GM19239 (cell line): ENCODE results near the gene CREM.
"Not testable (repeated sequence)": the region's sequence is repeated elsewhere in the genome, so short reads cannot be mapped to it uniquely, and the experiment has no call there.

Source experiments
- DNase-seq: peaks from one replicate; pipeline ENCODE4 v3.0.0; 2011; ENCODE audit warnings: low spot score; ENCODE audit not compliant: insufficient read length
- FAIRE-seq: peaks from 2 replicates; lab custom pipeline; 2011; peaks lifted over from hg19 to GRCh38; lab: Jason Lieb, UNC

The CREM gene

DNA sequence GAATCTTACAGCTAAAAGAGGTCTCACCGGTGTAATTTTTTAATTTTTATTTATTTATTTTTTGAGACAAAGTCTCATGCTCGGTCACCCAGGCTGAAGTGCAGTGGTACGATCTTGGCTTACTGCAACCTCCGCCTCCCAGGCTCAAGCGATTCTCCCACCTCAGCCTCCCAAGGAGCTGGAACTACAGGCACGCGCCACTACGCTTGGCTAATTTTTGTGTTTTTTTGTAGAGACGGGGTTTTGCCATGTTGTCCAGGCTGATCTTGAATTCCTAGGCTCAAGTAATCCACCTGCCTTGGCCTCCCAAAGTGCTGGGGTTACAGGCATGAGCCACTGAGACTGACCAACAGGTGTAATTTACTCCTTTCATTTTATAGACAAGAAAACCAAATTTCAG, 90.3 kb downstream of the CREM start:
- not testable (repeated sequence) for FAIRE-seq, DNase-seq

DNA sequence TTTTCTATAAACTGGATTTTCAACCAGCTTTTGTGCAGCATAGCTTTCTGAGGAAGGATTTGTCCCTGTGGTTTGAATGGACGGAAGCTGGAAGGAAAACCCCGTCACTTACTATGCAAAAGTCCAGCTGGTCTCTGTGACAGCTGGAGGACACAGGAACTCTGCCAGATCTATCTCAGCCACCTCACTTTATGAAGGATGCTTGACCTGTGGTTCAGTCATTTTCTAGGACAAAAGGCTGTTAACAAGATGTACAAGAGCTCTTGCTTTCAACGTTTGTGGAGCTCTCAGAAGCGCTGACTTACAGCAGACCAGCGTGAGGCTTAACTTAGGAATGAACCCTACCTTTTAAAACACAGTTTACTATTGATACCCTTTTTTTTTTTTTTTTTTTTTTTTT, 90.8 kb downstream of the CREM start:
- FAIRE-seq = no peak
- no peak for DNase-seq

DNA sequence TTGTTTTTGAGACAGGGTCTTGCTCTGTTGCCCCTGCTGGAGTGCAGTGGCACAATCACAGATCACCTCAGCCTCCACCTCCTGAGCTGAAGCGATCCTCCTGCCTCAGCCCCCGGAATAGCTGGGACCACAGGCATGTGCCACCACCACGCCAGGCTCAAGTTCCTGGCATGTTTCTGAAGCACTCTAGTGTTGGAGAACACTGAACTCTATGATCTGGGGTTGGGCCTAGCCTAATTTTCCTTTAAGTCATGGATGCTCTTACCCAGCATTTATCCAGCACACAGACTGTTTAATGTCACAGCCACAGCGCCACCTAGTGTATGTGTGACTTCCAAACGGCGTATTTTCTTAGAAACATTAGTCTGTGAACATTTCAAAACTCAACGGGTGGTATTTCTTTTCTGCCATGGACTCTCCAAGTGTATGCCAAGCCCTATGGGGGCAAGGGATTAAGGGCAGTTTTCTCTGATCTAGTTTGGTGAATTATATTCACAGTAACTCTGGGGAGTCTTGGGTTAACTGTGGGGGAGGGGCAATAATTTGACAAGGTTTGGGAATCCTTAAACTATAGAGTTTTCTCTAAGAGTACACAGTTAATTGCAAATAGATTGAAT, 91.8 kb downstream of the CREM start:
- DNase-seq (peak; percentile 50), FAIRE-seq (peak; percentile 86)

DNA sequence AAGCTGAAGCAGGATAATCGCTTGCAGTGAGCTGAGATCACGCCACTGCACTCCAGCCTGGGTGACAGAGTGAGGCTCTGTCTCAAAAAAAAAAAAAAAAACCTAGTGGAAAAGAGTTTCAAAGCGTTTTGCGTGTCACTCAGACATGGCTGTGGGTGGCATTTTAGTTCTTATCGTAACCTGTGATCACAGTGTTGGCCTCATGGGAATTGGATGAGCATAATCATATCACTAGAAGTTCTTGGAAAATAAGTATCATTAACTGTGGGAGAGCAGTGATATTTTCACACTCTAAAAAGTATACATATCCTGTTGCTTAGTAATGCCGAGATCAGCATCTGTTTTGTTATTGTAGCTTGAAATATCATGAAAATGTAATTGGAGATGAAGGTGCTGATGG, 92.6 kb downstream of the CREM start:
- no peak for FAIRE-seq
- DNase-seq = no peak

DNA sequence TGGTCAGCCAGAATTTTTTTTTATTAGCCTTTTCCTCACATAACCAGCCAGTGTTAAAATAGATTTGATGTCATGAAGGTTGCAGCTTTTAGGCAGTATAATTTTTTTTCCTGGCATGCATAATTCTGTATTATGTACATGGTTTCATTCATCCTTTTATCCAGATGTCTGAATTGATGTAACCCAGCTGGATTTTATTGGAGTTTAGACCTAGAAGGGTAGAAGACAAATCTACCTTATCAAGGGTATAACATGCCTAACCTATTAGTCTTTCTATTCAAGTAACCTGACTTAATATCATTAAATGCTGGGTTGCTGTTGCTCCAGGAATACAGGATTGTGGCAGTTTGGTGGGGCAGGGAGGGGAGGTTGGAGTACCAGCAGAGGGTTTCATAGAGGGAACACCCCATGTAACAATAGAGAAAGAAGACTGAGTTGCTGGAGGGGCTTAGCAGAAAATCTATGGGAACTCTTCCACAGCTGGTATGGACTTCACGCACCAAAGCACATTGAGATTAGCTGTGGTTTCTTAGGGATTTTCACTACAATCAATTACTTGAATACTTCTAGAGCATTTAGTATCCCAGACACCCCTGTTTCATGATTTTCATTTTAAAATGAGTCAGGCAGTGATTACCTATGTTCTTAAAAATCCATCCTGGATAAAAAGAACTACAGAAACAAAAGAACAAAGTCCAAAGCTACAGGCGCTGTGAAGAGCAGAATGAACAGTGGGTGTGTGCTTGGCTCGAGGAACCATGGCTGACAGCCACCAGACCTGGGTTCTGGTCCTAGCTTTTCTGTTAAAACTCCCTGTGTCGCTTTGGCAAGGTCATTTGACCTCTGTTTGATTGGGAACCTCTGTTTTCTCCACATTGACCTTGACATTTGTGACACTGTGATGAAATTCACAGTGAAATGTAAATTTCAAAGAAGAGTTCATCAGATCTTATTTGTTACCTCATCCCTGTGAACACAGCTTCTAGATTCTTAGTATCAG, 93.5 kb downstream of the CREM start:
- DNase-seq (no peak), FAIRE-seq (peak; percentile 4)

DNA sequence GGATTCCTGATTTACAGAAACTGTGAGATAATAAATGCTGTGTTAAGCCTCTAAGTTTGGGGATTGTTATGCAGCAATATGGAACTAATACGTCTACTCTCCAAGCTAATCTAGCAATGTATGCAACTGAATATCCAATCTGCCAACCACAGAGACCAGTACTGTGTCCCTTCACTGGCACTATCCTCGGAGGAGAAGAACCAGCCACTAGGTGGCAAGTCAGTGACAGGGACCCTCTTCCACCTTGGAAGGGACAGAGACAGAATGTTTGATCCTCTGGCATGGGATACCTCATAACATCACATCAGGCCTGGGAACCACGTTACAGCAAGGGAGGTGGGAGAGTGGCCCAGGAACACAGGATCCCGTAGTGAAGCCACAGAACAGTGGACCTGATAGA, 96.4 kb downstream of the CREM start:
- FAIRE-seq (no peak), DNase-seq (no peak)

DNA sequence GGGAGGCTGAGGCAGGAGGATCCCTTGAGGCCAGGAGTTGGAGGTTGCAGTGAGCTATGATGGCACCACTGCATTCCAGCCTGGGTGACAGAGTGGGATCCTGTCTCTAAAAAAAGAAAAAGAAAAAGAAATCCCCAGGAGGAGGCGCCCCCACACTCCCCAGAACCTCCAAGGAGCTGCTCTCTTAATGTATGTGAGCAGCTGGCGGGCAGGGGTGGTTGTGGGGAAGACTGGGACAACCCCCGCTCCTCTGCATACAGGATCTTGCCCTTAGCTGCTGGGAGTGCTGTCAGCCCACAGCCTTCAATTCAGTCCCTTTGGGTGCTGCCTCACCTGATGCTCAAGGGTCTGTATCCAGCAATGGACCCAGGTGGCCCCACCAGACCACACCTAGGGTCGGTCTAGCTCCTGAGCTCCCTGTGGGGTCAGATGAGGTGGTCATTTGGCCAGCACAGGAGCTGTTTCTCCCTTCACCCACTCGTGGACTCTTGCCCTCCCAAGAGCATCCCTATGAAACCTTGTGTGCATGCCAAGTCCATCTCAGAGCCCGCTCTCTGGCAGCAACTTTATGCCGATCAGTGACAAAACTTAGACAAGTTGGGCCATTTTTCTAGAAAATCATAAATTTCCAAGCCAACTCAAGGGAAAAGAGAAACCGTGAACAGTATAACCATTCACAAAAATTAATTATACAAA, 97.5 kb downstream of the CREM start:
- FAIRE-seq = no peak
- DNase-seq = no peak

DNA sequence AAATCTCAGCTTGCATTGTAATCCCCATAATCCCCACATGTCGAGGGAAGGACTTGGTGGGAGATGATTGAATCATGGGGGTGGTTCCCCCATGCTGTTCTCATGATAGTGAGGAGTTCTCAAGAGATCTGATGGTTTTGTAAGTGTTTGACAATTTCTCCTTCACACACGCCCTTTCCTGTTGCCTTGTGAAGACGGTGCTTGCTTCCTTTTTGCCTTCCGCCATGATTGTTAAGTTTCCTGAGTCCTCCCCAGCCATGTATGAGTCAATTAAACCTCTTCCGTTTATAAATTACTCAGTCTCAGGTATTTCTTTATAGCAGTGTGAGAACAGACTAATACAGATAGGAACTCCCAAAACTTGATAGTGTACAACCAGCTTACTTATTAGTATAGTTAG, 98.6 kb downstream of the CREM start:
- no peak for FAIRE-seq
- no peak for DNase-seq

DNA sequence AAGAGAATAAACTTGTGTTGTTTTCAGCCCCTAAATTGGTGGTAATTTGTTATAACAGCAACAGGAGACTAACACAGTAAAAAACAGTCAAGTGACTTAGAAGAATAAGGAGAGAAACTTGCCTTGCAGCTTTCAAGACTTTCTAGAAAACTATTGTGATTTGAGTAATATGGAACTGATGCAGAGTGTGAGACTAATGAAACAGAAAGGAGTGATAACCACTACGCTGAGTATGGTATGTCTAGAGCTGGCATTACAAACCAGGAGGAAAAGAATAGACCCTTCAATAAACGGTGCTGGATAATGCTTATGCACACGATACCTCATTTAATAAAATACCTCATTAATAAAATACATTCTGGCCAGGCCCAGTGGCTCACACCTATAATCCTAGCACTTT, 99.9 kb downstream of the CREM start:
- no peak for FAIRE-seq
- DNase-seq = no peak

DNA sequence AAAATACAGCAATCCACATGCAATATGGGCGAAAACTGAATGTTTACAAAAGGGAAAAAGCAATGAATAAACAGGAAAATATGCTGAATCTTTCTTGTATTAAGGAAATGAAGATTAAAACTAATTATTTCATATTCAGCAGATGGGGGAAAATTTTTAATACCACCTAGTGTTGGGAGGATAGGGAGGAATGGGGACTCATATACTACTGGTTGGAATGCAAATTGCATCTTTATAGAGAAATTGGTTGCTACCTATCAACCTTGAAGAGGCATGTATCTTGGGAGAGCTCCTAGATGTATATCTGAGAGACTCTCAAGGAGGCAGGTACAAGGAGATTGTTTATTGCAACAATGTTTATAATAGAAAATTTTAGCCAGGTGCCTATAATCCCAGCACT, 101.4 kb downstream of the CREM start:
- no peak for FAIRE-seq

DNA sequence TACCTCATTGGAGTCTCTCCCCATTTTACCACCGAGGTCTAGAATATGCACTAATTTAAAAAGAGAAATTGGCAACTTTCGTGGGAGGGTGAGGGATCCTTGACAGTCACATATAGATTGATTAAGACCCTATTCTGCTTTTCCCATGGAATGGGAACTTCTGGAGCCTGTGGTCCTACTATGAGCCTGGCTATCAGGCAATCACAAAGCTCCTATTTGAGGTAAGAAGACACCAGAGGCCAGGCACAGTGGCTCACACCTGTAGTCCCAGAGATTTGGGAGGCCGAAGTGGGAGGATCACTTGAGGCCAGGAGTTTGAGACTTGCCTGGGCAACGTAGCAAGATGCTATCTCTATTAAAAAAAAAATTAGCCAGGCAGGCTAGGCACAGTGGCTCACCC, 105.0 kb downstream of the CREM start:
- no peak for FAIRE-seq

More for the DNA sequence above, 101.4 kb downstream of the CREM start:
- no peak for DNase-seq

DNA sequence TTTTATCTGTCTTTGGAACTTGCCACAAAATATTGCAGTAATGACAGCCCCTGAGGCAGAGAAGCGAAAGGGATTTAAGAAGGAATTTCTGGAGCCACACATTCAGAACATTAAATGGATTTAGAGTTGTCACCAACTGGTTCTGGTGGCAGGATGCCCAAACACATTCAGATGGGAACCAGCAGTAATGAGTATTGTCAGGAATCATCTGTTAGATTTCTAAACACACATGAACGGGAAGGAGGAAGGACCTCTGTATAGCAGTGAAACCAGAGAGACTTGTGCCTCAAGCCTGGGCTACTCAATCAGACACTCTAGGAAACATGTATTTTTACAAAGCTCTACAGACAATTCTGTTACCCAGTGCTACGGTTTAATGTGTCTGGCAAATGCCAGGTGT, 105.9 kb downstream of the CREM start:
- DNase-seq (no peak), FAIRE-seq (no peak)

More for the DNA sequence above, 105.0 kb downstream of the CREM start:
- no peak for DNase-seq

DNA sequence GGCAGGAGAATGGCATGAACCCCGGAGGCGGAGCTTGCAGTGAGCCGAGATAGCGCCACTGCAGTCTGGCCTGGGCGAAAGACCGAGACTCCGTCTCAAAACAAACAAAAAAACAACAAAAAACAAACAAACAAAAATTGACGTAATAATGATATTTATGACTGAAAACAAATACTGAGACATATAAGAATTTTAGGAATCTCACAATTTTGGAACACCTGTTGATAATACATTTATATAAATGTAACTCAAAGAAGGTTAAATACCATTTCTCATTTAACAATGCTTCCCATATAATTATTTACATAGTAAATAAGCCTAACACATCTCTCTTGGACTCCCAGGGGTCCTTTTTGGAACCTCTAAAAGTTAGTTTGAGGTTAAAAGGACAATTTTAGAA, 107.4 kb downstream of the CREM start:
- DNase-seq (no peak), FAIRE-seq (no peak)

DNA sequence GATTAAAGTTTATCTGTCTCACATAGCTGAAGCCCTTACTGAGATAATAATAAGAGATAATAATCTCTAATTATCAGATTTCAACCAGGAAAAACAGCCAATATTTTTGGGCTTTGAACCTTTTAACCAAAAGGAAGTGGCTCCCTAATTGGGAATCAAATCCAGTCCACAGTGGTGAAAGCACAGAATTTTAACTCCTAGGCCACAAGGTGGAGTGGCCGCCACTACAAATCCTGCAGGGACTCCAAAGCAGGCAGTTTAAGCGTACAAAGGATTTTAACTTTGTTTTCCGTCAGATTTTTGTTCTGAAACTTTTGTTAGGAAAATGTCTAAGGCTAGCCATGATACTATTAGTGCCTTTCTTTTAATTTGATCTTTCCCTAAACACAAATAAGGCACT, 110.1 kb downstream of the CREM start:
- no peak for DNase-seq
- FAIRE-seq = no peak

DNA sequence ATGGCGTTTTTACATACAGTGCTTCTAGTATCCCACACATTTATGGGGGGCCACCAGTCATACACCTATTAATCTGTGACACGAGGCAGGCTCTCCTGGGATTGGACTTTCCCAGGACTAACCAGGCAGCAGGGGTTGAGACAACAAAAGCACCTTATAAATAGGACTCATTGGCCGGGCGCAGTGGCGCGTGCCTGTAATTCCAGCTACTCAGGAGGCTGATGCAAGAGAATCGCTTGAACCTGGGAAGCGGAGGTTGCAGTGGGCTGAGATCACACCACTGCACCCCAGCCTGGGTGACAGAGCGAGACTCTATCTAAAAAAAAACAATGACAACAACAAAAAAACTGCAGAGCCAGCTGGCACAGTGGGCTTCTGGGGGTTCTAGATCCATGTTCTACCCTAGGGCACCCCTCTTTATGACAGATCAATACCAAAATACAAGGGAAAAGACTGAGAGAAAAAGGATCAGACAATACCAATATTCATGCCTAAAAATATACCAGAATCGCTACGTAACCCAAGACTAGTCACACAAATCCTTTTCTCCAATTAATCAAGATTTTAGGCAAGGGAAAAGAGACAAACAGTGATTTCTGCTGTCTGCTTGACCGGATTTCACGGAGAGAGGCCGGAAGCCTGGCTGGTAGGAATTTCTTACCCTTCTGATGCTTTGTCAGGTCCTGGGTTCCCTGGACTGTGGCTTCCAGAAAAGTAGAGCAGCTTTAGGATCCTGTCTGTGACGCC, 111.3 kb downstream of the CREM start:
- no peak for DNase-seq

DNA sequence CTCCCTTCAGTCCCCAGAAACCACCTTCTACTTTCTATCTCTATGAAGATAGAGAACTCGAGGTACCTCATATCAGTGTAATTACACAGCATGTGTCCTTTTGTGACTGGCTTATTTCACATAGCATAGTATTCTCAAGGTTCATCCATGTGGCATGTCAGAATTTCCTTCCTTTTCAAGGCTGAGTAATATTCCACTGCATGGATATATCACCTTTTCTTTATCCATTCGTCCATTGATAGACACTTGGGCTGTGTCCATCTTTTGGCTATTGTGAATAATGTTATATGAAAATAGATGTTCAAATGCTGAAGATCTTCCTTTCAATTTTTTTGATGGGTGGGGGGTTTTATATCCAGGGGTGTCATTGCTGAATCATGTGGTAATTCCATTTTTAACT, 117.9 kb downstream of the CREM start:
- DNase-seq = no peak
- FAIRE-seq = no peak

More for the DNA sequence above, 111.3 kb downstream of the CREM start:
- no peak for FAIRE-seq

DNA sequence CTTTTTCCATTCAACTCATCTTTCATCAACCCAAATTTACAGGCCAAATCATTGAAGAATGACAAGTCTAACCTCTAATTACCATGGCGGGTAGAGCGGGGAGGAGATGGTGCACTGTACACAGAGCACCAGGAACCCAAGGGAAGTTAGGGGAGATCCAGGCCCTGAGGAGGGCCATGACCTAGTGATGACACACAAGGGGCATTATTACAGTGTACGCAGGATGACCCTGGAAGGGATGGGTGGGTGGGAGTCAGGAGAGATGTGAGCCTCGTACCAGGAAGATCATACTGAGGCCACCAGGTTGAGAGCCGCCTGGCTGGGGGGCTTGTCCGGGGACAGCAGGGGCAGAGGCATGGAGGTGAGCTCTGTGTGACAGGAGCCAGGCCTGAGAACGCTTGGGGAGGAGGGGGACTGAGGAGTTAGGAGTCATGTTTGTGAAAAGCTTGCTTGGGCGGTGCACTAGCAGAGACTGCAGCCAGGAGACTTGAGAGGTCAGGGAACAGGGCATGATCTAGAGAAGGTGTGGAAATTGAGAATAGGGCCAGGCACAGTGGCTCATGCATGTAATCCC, 120.2 kb downstream of the CREM start:
- FAIRE-seq (no peak), DNase-seq (no peak)

DNA sequence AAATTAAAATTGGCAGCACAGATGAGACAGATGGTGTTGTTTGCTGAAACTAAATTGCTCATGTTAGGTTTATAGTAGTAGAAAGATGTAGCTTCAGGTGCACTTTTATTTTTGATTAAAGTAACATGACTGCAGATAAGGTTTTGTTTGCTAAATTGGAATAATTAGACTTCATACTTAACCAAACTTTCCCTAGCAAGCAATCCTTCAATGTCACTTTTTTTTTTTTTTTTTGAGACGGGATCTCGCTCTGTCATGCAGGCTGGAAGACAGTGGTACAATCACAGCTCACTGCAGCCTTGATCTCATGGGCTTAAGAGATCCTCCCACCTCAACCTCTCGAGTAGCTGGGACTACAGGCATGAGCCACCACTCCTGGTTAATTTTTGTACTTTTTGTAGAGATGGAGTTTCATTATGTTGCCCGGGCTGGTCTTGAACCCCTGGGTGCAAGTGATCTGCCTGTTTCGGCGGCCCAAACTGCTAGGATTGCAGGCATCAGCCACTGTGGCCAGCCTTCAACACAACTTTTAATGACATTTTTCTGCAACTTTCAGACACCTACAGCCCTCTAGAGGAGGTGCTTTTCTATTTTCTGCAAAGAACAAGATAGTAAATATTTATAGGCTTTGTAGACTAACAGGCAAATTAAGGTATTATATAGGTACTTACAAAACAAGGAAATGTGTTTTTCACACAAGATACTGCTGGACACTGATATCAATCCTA, 124.9 kb downstream of the CREM start:
- no peak for DNase-seq
- no peak for FAIRE-seq
